HG02973 (cell line): ENCODE measurements around the gene DGKI.

ENCODE experiments used
- ATAC-seq: cut with Tn5 transposase; IDR thresholded peaks from one replicate; pipeline ENCODE4 v1.9.1; 2021; ENCODE audit warnings: moderate library complexity; ENCODE audit not compliant: unreplicated experiment

The DGKI gene

DNA sequence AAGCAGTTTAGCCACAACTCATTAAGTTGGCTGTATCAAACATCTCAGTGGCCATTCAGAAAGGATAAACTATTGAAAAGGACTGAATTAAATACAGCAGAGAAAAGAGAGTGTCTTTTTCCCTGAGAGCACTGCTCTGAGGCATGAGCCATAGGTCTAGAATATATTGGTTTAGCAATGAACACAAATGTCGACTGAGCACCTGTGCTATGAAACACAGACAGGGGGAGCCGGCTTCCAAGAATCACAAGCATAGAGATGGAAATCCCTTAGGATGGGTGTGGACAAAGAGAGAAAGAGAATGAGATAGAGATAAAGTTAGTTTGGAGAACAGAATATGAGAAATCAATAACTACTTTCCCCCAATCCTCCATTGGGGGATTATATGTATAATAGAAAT lies 54.8 kb downstream of the DGKI start:
- no peak for ATAC-seq

DNA sequence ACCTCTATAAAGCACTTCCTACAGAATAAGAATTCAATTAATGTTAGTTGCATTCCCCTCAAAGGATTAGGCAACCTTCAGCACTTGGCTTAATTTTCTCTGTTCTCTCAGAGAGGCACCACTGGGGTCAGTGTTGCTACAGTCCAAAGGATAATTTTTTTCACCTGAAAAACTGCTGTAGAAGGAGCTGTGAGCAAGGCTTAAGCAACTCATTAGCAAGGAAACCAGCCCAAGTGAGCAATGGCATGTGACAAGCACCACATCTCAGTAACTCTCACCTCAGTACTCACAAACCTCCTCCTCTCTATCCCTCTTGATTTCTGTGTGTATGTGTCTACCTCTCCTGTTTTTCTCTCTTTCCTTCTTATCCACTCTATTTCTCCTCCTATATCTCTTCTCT lies 55.9 kb downstream of the DGKI start:
- no peak for ATAC-seq

- no peak for ATAC-seq
These were observed 57.4 kb downstream of the DGKI start for GRCh38 chr7:137789215-137789882.

DNA sequence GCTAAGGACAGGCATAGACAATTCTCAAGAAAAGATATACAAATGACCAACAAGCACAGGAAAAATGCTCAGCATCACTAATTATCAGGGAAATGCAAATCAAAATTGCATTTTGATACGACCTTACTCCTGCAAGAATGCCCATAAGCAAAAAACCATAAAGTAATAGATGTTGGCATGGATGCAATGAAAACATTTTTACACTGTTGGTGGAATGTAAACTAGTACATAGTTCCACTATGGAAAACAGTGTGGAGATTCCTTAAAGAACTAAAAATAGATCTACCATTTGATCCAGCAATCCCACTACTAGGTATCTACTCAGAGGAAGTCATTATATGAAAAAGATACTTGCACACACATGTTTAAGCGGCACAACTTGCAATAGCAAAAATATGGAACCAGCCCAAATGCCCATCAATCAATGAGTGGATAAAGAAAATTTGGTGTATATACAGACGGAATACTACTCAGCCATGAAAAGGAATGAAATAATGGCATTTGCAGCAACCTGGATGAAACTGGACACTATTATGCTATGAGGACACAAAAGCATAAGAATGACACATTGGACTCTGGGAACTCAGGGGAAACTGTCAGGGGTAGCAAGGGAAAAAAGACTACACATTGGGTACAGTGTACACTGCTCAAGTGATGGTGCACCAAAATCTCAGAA lies 59.3 kb downstream of the DGKI start:
- ATAC-seq: no peak

- ATAC-seq: no peak
These were observed 68.3 kb downstream of the DGKI start for GRCh38 chr7:137778511-137778910.

DNA sequence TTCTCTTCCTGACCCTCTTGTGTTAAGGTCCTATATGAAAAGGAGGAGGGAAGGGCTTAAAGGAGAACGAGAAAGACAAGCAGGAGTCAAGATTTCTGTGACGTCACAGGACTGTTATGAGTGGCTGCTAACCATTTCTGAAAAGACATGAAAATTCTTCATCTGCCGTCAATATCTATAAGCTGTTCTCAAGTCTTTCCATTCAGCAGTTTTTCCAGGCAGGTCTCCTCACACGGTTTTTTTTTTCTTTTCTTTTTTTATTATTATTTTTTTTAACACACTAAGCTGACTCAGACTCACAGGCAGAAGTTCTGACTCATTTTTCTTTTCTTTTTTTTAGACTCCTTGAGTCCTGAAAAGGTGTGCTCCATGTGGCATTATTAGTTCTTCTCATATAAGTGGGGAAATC lies 72.0 kb downstream of the DGKI start:
- no peak for ATAC-seq

- no peak for ATAC-seq
These were observed 74.0 kb downstream of the DGKI start for GRCh38 chr7:137772748-137773147.

DNA sequence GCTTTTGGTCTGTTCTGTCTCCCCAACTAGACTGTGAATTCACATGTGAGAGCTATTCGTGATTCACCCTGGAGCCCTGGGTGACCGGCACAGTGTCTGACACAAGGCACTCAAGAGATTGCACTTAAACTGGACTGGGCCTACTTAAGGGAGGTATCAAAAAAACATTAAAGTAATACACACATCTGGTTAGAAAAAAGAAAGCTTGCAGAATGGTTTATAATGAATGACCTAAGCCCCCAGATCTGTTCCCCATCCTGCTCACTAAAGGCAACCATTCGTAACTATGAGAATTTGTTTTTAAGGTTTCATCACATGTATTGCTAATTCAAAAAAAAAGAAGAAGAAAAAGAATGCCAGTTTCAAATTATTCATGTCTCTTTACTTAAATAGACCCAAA lies 74.5 kb downstream of the DGKI start:
- no peak for ATAC-seq

DNA sequence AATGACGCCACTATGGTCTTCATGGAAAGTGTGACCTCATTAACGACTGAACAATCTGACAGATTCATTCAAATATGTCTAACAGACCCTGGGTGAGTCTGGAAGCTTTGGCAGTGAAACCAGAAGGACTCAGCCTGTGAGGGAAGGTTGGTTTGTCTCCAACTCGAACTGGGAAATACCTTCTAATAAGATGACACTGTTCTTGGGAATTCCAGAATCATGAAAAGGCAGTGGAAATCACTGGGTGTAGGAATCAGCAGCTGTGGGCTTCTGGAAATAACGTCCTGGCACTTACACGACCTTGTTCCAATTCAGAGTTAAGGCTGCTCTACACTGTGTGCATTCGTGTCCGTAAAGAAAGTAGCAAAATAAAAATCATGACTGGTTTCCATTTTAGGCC lies 75.1 kb downstream of the DGKI start:
- no peak for ATAC-seq

GRCh38 chr7:137771273-137771672 lies 75.5 kb downstream of the DGKI start:
- ATAC-seq: no peak

- ATAC-seq: no peak
These were observed 78.4 kb downstream of the DGKI start for GRCh38 chr7:137768366-137768765.

DNA sequence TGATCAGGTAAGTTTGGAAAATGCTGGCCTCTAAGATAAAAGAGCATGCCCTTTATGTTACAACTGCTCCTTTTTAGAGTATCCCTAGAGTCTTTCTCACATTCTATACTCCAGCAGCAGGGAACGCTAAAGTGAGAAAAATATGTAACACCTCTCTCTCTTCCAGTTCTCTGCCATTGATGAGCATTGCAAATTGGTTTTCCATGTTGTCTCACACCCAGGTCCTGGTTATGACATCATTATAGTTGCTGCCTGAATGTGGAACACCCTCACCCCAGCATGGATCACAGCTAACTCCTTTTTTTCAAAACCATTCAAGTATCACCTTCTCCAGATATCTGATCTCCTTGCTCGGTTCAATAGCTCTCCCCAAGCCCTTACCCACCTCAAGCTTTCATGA lies 84.4 kb downstream of the DGKI start:
- ATAC-seq: no peak

DNA sequence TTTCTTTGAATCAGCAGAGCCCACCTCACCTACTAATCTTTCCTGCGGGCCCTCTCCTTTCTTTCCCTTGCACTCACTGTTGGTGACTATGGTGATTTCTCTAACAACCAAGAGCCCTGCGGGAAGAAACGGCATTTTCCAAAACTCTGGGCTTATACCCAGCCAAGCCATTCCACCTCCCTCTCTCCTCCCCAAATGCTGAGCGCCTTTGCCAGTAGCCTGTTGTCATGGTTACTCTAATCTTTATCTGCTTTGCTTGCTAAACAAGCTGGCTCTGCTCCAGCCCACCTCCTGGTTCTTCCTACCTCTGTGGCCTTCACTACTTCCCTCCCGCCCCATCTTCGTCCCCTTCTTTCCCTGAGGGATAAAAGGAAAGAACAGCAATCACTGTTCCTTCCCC lies 86.7 kb downstream of the DGKI start:
- ATAC-seq: no peak

- no peak for ATAC-seq
These were observed 89.4 kb downstream of the DGKI start for GRCh38 chr7:137757146-137757925.

- no peak for ATAC-seq
These were observed 90.7 kb downstream of the DGKI start for GRCh38 chr7:137755846-137756651.

DNA sequence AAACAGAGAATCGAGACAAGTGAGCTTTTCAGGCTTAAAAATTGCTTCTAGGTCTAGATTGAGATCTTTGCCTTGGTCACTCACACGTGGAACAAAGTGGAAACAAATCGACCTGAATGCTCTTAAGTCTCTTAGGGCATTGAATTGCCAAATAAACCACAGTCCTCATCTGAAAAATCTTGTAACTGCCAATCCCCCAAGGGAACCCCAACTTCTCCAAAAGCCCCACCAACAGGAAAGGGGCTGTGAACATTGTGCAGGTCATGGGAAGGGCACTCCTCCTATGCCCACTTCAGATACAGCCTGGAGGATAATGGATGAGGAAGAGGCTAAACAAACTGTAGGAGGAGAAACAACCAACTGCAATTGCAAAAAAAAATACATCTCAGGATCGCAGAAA lies 91.3 kb downstream of the DGKI start:
- ATAC-seq: no peak

DNA sequence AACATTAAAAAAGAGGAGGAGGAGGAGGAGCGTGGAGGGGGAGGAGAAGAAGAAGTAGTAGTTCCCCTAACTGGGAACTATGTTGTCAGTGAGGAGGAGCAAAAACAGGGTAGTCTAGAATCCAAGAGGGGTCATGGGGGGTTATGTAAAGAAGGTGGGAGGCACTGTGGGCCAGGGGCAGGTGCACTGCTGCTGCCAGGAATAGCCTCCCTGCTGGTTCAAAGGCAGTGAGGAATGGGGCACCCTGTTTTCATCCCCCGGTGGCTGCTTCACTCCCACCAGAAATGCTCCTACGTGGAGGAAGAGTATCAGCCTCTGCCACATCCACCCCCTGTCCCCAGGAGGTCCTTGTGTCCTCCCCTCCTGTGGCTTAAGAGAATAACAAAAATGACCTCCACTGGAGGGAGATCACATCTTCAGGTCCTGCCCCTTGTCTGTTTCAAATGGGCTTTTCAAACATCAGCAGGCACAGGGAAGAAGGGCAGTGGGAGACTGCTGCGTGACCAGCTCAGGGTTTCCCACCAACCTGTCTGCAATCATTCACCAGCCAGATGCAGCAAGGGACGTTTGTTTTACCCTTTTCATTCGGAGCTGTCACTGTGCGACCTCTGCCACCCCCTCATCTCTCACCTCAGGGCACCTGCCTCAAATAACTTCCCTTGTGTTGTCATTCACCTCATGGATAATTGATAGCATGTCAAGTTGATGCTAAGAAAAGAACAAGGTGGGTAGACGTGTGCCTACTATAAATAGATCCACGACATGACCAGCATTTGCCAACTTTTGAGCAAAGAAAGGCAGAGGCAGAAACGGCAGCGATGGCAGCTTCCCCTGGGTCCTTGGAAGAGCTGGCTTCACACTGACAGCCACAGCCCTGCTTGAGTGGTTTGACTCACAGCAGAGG lies 92.6 kb downstream of the DGKI start:
- no peak for ATAC-seq

GRCh38 chr7:137753575-137753947 lies 93.2 kb downstream of the DGKI start:
- ATAC-seq: no peak

DNA sequence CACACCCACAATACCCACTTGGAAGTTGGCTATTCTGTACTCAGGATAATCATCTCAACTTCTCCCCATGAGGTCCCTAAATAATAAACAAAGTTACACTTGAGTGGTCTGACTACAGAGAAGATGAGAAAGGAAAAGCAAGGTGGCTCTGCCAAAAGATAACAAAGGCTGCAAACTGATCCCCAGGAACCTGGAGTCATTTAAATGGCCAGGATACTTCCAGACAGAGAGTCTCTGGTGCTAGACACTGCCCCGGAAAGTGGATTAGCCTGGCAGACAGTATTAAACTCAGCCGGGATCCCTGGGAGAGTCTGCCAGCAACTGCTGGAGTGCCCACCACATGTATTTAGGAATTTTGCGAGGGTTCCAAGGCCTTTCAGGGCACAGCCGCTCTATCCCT lies 93.7 kb downstream of the DGKI start:
- ATAC-seq: no peak

DNA sequence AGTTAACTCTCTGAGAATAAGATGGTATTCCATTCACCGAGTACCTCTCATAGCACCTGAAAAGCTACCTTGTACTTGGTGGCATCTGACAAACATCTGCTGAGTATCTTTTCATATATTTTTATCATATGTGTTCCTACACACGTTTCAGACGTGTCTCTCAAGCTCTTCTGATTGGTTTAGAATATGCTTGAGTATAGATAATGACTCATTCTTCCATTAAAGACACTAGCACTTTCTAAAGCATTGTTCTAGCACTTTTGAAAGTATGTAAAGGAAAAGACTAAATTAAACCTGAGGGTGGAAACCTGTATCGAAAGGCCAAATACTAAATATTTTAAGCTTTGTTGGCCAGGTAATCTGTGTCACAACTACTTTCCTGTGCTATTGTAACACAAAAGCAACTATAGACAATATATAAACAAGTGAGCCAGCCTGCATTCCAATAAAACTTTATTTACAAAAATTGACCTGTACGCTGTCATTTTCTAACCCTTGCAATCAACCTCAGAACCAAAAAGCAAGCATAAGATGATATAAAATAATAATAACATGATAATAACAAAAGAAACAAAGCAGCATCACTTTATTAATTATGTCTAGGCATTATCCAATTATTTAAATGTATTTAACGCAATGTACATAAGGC lies 95.3 kb downstream of the DGKI start:
- no peak for ATAC-seq
